Muscle layer of colon (tissue), 2 donors: ENCODE measurements around the gene GABRE.

ENCODE experiments used
- H3K27ac ChIP-seq: one replicate; pipeline ENCODE4 v1.7.0; 2013; ENCODE audit warnings: low read depth, mild to moderate bottlenecking, low read length, moderate library complexity
- H3K27me3 ChIP-seq, 2 donors: one replicate each; pipeline ENCODE4 v1.7.0; 2013; ENCODE audit warnings: low read length in 2 of 2, mild to moderate bottlenecking in 2 of 2; ENCODE audit not compliant: insufficient read depth in 2 of 2, control insufficient read depth in 1 of 2
- H3K36me3 ChIP-seq: one replicate; pipeline ENCODE4 v1.7.0; 2013; ENCODE audit warnings: mild to moderate bottlenecking, low read length; ENCODE audit not compliant: insufficient read depth
- H3K4me1 ChIP-seq: one replicate; pipeline ENCODE4 v1.7.0; 2013; ENCODE audit warnings: mild to moderate bottlenecking, low read length; ENCODE audit not compliant: insufficient read depth
- H3K4me3 ChIP-seq, 2 donors: one replicate each; pipeline ENCODE4 v1.7.0; 2013; ENCODE audit warnings: low read length in 2 of 2, low read depth in 1 of 2, mild to moderate bottlenecking in 1 of 2, moderate library complexity in 1 of 2
- H3K9ac ChIP-seq: one replicate; pipeline ENCODE4 v1.7.0; 2013; ENCODE audit warnings: low read length
- H3K9me3 ChIP-seq: one replicate; pipeline ENCODE4 v1.7.0; 2013; ENCODE audit warnings: mild to moderate bottlenecking, low read length
- donor health status: abdominal sarcoma.
- donor health status: Adenocarcinoma of cecum.

GABRE gene

GRCh38 chrX:151966236-151966635 is 8.2 kb downstream of the GABRE start:
- no peak overlapping the region for H3K27ac ChIP-seq
- H3K36me3 ChIP-seq = no peaks in the 10 kb centered on the region
- no peak overlapping the region for H3K4me3 ChIP-seq
- no peaks in the 10 kb centered on the region for H3K27me3 ChIP-seq
- H3K9ac ChIP-seq = no peak overlapping the region
- H3K4me1 ChIP-seq = no peaks in the 10 kb centered on the region
- H3K9me3 ChIP-seq = no peaks in the 10 kb centered on the region

DNA sequence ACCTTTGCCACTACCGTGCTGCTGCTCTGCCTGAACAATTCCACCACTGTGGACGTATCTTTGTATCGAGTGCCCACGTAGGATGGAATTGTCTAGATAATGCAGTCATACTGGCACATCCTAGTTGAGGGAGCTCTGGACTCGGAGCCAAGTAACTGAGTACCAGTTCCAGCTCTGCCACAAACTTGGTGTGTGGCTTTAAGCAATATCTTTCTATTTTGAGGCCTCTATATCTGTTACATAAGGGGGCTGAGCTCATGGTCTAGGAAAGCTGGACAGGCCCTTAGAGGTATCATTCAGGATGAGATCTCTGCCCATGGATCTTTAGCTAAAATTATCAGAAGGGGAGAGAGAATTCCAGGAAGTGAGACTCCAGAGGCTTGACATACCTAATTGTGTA is 12.4 kb downstream of the GABRE start:
- H3K27ac ChIP-seq = no peak overlapping the region

DNA sequence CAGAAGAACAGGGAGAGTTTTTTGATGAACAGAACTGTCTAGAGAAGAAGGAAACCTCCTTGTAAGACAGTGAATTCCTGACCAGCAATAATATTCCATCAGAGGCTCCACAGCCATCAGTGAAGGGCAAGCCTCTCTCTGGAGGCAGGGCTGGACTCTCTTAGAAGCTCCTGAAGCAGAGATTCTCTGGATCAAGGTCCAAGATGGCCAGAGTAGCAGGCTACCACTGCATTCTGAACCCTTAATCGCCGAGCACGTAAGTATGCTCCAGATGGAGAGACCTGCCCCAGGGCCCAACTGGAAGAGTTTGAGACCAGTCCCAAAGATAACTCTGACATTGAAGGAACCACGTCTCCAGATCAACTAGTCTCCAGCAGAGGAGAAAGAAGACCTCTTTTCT is 16.4 kb downstream of the GABRE start:
- Histone ChIP-seq H3K9me3 (peaks cover 4% of the 10 kb centered on the region), H3K4me3 (no peak overlapping the region), H3K9ac (no peak overlapping the region), H3K36me3 (no peaks in the 10 kb centered on the region), H3K27me3 (no peaks in the 10 kb centered on the region), H3K4me1 (no peaks in the 10 kb centered on the region), H3K27ac (no peak overlapping the region)

More for the DNA sequence above, 12.4 kb downstream of the GABRE start:
- no peak overlapping the region for H3K9ac ChIP-seq
- H3K27me3 ChIP-seq = no peaks in the 10 kb centered on the region
- no peak overlapping the region for H3K4me3 ChIP-seq
- H3K4me1 ChIP-seq = no peaks in the 10 kb centered on the region
- H3K9me3 ChIP-seq = peaks cover 4% of the 10 kb centered on the region
- no peaks in the 10 kb centered on the region for H3K36me3 ChIP-seq

DNA sequence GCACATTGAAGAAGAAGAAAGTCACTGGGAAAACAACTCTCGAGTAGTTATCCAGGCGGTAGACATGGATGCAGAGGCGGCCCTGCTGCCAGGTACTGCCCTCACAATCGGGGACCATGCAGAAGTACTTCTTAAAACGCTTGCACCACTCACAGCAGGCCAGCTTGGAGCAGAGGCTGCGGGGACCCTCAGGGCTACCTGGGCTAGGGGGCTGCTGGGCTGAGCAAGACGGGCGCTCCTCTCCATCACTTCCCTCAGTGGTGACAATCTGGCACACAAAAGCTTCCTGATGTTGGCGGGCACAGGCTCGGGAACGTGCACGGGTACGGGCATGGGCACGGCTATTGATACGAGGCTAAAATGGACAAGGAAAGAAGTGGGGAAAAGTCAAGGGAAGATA is 19.7 kb downstream of the GABRE start:
- H3K27ac ChIP-seq = no peak overlapping the region
- no peaks in the 10 kb centered on the region for H3K4me1 ChIP-seq
- H3K4me3 ChIP-seq = no peak overlapping the region
- no peak overlapping the region for H3K9ac ChIP-seq
- H3K27me3 ChIP-seq = no peaks in the 10 kb centered on the region
- H3K9me3 ChIP-seq = no peaks in the 10 kb centered on the region
- H3K36me3 ChIP-seq = no peaks in the 10 kb centered on the region

GRCh38 chrX:151938172-151938571 is 36.3 kb downstream of the GABRE start:
- H3K36me3 ChIP-seq = no peaks in the 10 kb centered on the region
- no peak overlapping the region for H3K9ac ChIP-seq
- no peaks in the 10 kb centered on the region for H3K4me1 ChIP-seq

GRCh38 chrX:151935358-151935757 is 39.1 kb downstream of the GABRE start:
- H3K27me3 ChIP-seq = no peaks in the 10 kb centered on the region
- H3K4me3 ChIP-seq = no peak overlapping the region
- H3K4me1 ChIP-seq = no peaks in the 10 kb centered on the region
- no peaks in the 10 kb centered on the region for H3K9me3 ChIP-seq
- H3K36me3 ChIP-seq = no peaks in the 10 kb centered on the region
- H3K27ac ChIP-seq = no peak overlapping the region
- no peak overlapping the region for H3K9ac ChIP-seq

More at GRCh38 chrX:151938172-151938571, 36.3 kb downstream of the GABRE start:
- no peak overlapping the region for H3K27ac ChIP-seq
- H3K27me3 ChIP-seq = no peaks in the 10 kb centered on the region
- H3K9me3 ChIP-seq = no peaks in the 10 kb centered on the region
- H3K4me3 ChIP-seq = no peak overlapping the region

DNA sequence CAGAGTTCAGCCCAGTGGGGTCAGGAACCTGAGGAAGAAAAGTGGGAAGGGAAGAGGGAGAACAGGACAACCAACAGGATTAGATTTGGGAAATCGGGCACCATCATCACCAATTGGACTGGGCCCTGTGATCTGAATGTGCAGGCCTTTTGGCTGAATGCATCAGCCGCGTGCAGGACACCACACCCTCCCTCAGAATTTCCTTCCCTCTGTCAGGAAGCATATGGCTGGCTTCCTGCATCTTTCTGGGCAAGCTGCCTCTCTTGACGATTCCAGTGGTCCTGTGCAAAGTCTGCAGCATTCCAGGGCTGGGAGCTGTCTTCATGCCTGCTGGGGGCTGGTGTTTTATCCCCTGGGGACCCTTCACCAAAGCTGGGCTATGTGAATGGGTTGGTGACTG is 45.4 kb downstream of the GABRE start:
- Histone ChIP-seq H3K4me1 (no peaks in the 10 kb centered on the region), H3K9ac (no peak overlapping the region), H3K27me3 (peaks cover 0 to 3% of the 10 kb centered on the region in 2 donors), H3K36me3 (no peaks in the 10 kb centered on the region), H3K4me3 (no peak overlapping the region), H3K9me3 (no peaks in the 10 kb centered on the region), H3K27ac (no peak overlapping the region)

DNA sequence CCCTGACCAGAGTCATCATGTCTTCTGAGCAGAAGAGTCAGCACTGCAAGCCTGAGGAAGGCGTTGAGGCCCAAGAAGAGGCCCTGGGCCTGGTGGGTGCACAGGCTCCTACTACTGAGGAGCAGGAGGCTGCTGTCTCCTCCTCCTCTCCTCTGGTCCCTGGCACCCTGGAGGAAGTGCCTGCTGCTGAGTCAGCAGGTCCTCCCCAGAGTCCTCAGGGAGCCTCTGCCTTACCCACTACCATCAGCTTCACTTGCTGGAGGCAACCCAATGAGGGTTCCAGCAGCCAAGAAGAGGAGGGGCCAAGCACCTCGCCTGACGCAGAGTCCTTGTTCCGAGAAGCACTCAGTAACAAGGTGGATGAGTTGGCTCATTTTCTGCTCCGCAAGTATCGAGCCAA is 50.8 kb downstream of the GABRE start:
- H3K27me3 ChIP-seq = peaks cover 0 to 7% of the 10 kb centered on the region in 2 donors
- H3K27ac ChIP-seq = no peak overlapping the region
- no peak overlapping the region for H3K4me3 ChIP-seq
- H3K9ac ChIP-seq = no peak overlapping the region
- H3K36me3 ChIP-seq = no peaks in the 10 kb centered on the region
- no peaks in the 10 kb centered on the region for H3K4me1 ChIP-seq
- no peaks in the 10 kb centered on the region for H3K9me3 ChIP-seq

DNA sequence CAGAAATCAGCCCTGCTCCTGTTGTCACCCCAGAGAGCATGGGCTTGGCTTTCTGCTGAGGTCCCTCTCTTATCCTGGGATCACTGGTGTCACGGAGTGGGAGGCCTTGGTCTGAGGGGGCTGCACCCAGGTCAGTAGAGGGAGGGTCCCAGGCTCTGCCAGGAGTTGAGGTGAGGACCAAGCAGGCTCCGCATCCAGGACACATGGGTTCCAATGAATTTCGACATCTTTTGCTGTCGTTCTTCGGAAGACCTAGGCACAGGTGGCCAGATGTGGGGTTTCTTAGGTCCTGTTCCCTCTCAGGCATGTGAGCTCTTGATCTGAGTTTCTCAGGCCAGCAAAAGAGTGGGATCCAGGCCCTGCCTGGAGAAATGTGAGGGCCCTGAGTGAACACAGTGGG is 51.8 kb downstream of the GABRE start:
- H3K9ac ChIP-seq = no peak overlapping the region
- no peaks in the 10 kb centered on the region for H3K36me3 ChIP-seq
- no peaks in the 10 kb centered on the region for H3K4me1 ChIP-seq
- H3K27me3 ChIP-seq = peaks cover 0 to 7% of the 10 kb centered on the region in 2 donors
- no peak overlapping the region for H3K4me3 ChIP-seq
- H3K27ac ChIP-seq = no peak overlapping the region
- H3K9me3 ChIP-seq = no peaks in the 10 kb centered on the region

DNA sequence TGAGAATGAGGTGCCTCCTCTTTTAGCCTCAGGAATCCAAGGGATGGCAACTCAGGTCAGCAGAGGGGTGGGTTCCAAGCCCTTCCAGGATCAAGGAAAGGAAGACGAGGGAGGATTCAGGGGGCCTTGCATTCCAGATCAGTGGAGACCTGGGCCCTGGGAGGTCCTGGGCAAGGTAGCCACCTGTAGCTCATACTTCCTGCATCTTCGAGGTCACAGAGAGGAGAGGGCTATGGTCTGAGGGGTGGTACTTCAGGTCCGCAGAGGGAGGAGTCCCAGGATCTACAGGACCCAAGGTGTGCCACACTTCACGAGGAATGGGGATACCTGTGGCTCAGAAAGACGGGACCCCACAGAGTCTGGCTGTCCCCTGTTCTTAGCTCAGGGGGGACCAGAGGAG is 52.6 kb downstream of the GABRE start:
- no peaks in the 10 kb centered on the region for H3K36me3 ChIP-seq
- H3K27ac ChIP-seq = no peak overlapping the region
- H3K27me3 ChIP-seq = peaks cover 0 to 7% of the 10 kb centered on the region in 2 donors
- no peak overlapping the region for H3K9ac ChIP-seq
- no peaks in the 10 kb centered on the region for H3K4me1 ChIP-seq
- H3K9me3 ChIP-seq = no peaks in the 10 kb centered on the region
- no peak overlapping the region for H3K4me3 ChIP-seq

- H3K9ac ChIP-seq = no peak overlapping the region
- peaks cover 0 to 7% of the 10 kb centered on the region in 2 donors for H3K27me3 ChIP-seq
- H3K27ac ChIP-seq = no peak overlapping the region
- no peaks in the 10 kb centered on the region for H3K36me3 ChIP-seq
- no peaks in the 10 kb centered on the region for H3K9me3 ChIP-seq
- H3K4me3 ChIP-seq = no peak overlapping the region
- H3K4me1 ChIP-seq = no peaks in the 10 kb centered on the region
Observed at GRCh38 chrX:151921292-151921691, 53.2 kb downstream of the GABRE start.

- H3K27me3 ChIP-seq = peaks cover 0 to 7% of the 10 kb centered on the region in 2 donors
Observed at GRCh38 chrX:151920530-151920929, 53.9 kb downstream of the GABRE start.

More at GRCh38 chrX:151920530-151920929, 53.9 kb downstream of the GABRE start:
- no peaks in the 10 kb centered on the region for H3K9me3 ChIP-seq
- no peaks in the 10 kb centered on the region for H3K36me3 ChIP-seq
- no peak overlapping the region for H3K9ac ChIP-seq
- H3K4me1 ChIP-seq = no peaks in the 10 kb centered on the region
- H3K4me3 ChIP-seq = no peak overlapping the region
- H3K27ac ChIP-seq = no peak overlapping the region
